GM23338 (cell line): ENCODE measurements around the gene EPHB2. TPM values are rescaled to one million over a fixed set of nuclear protein-coding genes. Genes with fewer than 3 reads are reported as not detected.

Source experiments
- ATAC-seq: fragments of 200-7000 bp; cut with Tn5 transposase; 3 replicates; pipeline ENCODE4 v1.9.1; 2020
- DNase-seq: peaks from one replicate; pipeline ENCODE4 v3.0.0-alpha.2; 2015; ENCODE audit warnings: low spot score
- H2AFZ ChIP-seq: fragments of 200-600 bp; sonication (generic); 2 replicates; pipeline ENCODE4 v1.8.0; 2016; ENCODE audit warnings: antibody characterized with exemption, mild to moderate bottlenecking, moderate library complexity
- H3F3A ChIP-seq: fragments of 200-600 bp; sonication (generic); replicated peaks from 2 replicates; pipeline ENCODE4 v1.8.0; 2017; ENCODE audit warnings: antibody characterized with exemption, mixed run types, low read depth
- H3K27ac ChIP-seq: fragments of 200-600 bp; sonication (generic); 2 replicates; pipeline ENCODE4 v1.6.1; 2016; ENCODE audit warnings: low read depth
- H3K27me3 ChIP-seq: fragments of 200-600 bp; sonication (generic); 2 replicates; pipeline ENCODE4 v1.8.0; 2016; ENCODE audit warnings: mild to moderate bottlenecking, mixed run types, moderate library complexity; ENCODE audit not compliant: insufficient read depth
- H3K36me3 ChIP-seq: fragments of 200-600 bp; sonication (generic); 2 replicates; pipeline ENCODE4 v1.8.0; 2016; ENCODE audit warnings: mild to moderate bottlenecking; ENCODE audit not compliant: insufficient read depth
- H3K4me1 ChIP-seq: fragments of 200-600 bp; sonication (generic); 2 replicates; pipeline ENCODE4 v1.8.0; 2016; ENCODE audit warnings: mild to moderate bottlenecking, moderate library complexity; ENCODE audit not compliant: insufficient read depth
- H3K4me2 ChIP-seq: fragments of 200-600 bp; sonication (generic); 2 replicates; pipeline ENCODE4 v1.7.1; 2017; ENCODE audit warnings: mixed run types
- H3K4me3 ChIP-seq: fragments of 200-600 bp; sonication (generic); 2 replicates; pipeline ENCODE4 v1.6.1; 2016; ENCODE audit warnings: mixed run types
- H3K79me2 ChIP-seq: fragments of 200-600 bp; sonication (generic); replicated peaks from 2 replicates; pipeline ENCODE4 v1.8.0; 2017; ENCODE audit warnings: mild to moderate bottlenecking; ENCODE audit not compliant: insufficient read depth
- H3K9me2 ChIP-seq: fragments of 200-600 bp; sonication (generic); 2 replicates; pipeline ENCODE4 v1.8.0; 2017; ENCODE audit not compliant: insufficient read depth
- H4K20me1 ChIP-seq: fragments of 200-600 bp; sonication (generic); replicated peaks from 2 replicates; pipeline ENCODE4 v1.8.0; 2017; ENCODE audit warnings: mild to moderate bottlenecking; ENCODE audit not compliant: insufficient read depth
- H3K27ac Mint-ChIP-seq: 2 replicates; pipeline ENCODE4 v1.8.0; 2020; ENCODE audit warnings: inconsistent platforms, mild to moderate bottlenecking, moderate library complexity, mixed read lengths
- H3K27me3 Mint-ChIP-seq: 3 replicates; pipeline ENCODE4 v1.8.0; 2022; ENCODE audit warnings: low read depth, mild to moderate bottlenecking, moderate library complexity, mixed read lengths, inconsistent platforms; ENCODE audit not compliant: insufficient read depth, poor library complexity
- H3K36me3 Mint-ChIP-seq: 3 replicates; pipeline ENCODE4 v1.8.0; 2021; ENCODE audit warnings: low read depth, mild to moderate bottlenecking, inconsistent platforms, moderate library complexity, mixed read lengths
- H3K4me1 Mint-ChIP-seq: 3 replicates; pipeline ENCODE4 v1.8.0; 2020; ENCODE audit warnings: mild to moderate bottlenecking, inconsistent platforms, mixed read lengths
- H3K4me3 Mint-ChIP-seq: 3 replicates; pipeline ENCODE4 v1.8.0; 2021; ENCODE audit warnings: moderate library complexity, mild to moderate bottlenecking, inconsistent platforms, mixed read lengths
- H3K9me3 Mint-ChIP-seq: 3 replicates; pipeline ENCODE4 v1.8.0; 2020; ENCODE audit warnings: moderate library complexity, mild to moderate bottlenecking, inconsistent platforms, mixed read lengths
- CREB1 ChIP-seq: fragments of 250-450 bp; sonication (Bioruptor Pico); IDR thresholded peaks from 2 replicates; pipeline ENCODE4 v1.5.0; 2020; ENCODE audit warnings: low read depth, mild to moderate bottlenecking, moderate library complexity
- JUNB ChIP-seq: IDR thresholded peaks from one replicate; pipeline ENCODE4 v1.6.1; 2016; ENCODE audit warnings: antibody characterized with exemption; ENCODE audit not compliant: unreplicated experiment
- ZNF114 ChIP-seq: fragments of 250-450 bp; sonication (Bioruptor Pico); IDR thresholded peaks from 2 replicates; pipeline ENCODE4 v1.5.0; 2020; ENCODE audit warnings: mild to moderate bottlenecking, moderate library complexity
- polyA plus RNA-seq: library from polyadenylated mRNA; unstranded; fragments of >200 nt; fragmentation: Nextera tagmentation; extraction: Ambion mirVana; gene quantifications from 2 replicates; pipeline ENCODE4 v1.2.1, GENCODE V29; 2016
- total RNA-seq: library from RNA; depleted of rRNA; stranded (reverse); fragments of >200 nt; shearing (Covaris generic); gene quantifications from 2 replicates; pipeline ENCODE4 v1.2.3, GENCODE V29; 2014
- TF ChIP-seq, protein P1 (sequence below): IDR thresholded peaks from one replicate; pipeline ENCODE4 v1.6.1; 2018; ENCODE audit warnings: antibody characterized with exemption; ENCODE audit not compliant: unreplicated experiment
- TF ChIP-seq, protein P2 (sequence below), 2 experiments: fragments of 200-600 bp in 1 of 2; sonication (generic) in 1 of 2; conservative IDR thresholded peaks; 2 replicates each; pipeline versions ENCODE4 v1.5.1 to v1.6.1; 2016 to 2017; ENCODE audit warnings: antibody characterized with exemption in 2 of 2, low read depth in 2 of 2, mild to moderate bottlenecking in 2 of 2, moderate library complexity in 1 of 2
- TF ChIP-seq, protein P3 (sequence below): fragments of 250-450 bp; sonication (Bioruptor Pico); IDR thresholded peaks from 2 replicates; pipeline ENCODE4 v1.5.0; 2020; ENCODE audit warnings: mild to moderate bottlenecking, moderate library complexity

The EPHB2 gene
- total and polyA plus RNA-seq, 2 experiments from 2014 or later = 4.1 to 20.1 TPM

DNA sequence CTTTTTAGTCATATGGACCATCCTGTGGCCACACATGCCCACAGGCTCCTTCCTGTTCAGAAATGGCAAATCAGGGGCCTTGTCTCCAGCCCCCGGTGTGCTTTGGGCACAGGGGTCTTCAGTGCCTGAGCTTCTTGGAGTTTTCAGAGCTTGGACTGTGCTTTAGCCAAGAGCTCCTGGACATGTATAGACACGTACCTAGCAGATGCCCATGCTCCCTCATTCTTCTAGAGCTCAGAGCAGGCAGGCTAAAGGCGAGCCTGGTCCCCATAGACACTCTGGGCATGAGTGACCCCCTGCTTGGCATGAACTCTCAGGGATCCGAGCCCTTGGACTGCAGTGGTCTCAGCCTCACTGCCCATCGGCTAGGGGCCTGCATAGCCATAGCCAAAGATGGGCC is 106.8 kb downstream of the EPHB2 start (continued):
- TF ChIP-seq, protein P1, sequence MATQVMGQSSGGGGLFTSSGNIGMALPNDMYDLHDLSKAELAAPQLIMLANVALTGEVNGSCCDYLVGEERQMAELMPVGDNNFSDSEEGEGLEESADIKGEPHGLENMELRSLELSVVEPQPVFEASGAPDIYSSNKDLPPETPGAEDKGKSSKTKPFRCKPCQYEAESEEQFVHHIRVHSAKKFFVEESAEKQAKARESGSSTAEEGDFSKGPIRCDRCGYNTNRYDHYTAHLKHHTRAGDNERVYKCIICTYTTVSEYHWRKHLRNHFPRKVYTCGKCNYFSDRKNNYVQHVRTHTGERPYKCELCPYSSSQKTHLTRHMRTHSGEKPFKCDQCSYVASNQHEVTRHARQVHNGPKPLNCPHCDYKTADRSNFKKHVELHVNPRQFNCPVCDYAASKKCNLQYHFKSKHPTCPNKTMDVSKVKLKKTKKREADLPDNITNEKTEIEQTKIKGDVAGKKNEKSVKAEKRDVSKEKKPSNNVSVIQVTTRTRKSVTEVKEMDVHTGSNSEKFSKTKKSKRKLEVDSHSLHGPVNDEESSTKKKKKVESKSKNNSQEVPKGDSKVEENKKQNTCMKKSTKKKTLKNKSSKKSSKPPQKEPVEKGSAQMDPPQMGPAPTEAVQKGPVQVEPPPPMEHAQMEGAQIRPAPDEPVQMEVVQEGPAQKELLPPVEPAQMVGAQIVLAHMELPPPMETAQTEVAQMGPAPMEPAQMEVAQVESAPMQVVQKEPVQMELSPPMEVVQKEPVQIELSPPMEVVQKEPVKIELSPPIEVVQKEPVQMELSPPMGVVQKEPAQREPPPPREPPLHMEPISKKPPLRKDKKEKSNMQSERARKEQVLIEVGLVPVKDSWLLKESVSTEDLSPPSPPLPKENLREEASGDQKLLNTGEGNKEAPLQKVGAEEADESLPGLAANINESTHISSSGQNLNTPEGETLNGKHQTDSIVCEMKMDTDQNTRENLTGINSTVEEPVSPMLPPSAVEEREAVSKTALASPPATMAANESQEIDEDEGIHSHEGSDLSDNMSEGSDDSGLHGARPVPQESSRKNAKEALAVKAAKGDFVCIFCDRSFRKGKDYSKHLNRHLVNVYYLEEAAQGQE = no peak

DNA sequence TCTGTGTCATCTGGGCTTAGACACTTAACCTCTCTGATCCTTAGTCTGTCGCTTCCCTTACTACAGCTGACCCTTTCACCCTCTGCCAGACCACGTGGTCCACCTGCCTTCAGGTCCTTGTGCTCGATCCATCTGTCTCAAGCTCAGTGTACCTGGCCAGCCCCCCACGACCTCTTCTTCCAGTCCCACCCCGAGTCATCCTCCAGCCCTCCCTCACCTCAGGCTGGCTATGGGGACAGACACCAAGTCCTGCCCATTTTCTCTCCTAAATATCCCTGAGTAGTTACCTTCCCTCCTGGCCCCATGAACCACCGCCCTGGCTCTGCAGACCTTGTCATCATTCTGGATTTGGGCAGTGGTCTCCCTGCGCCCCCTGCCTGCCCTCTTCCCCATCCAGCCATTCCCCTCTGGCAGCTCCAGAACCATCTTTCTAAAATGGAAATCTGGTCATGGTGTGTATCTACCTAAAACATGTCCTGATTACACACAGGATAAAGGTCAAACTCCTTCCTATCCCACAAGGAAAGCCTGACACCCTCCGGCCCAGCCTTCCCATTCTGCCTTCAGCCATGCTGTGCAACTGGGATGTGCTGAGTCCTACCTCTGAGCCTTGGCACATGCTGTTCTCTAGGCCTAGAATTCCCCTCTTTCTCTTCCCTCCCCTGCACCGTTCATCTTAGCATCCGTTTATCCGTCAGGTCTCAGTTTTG is 107.6 kb downstream of the EPHB2 start:
- Mint-ChIP-seq H3K27ac (peak overlapping the region; percentile 69), H3K4me3 (no peak overlapping the region), H3K36me3 (no peaks in the 10 kb centered on the region), H3K9me3 (no peaks in the 10 kb centered on the region; the same call in 2 of the 3 replicates), H3K4me1 (peaks cover 12% of the 10 kb centered on the region), H3K27me3 (peaks cover 3% of the 10 kb centered on the region)
- no peaks in the 10 kb centered on the region for H3K4me1 ChIP-seq
- no peak for DNase-seq
- H3K4me3 ChIP-seq = no peak overlapping the region
- no peaks in the 10 kb centered on the region for H4K20me1 ChIP-seq
- no peak overlapping the region for H3K27ac ChIP-seq
- H3F3A ChIP-seq = no peaks in the 10 kb centered on the region
- ATAC-seq = no peak
- H2AFZ ChIP-seq = no peak overlapping the region
- no peaks in the 10 kb centered on the region for H3K36me3 ChIP-seq
- H3K4me2 ChIP-seq = no peak overlapping the region
- TF ChIP-seq, protein P2, sequence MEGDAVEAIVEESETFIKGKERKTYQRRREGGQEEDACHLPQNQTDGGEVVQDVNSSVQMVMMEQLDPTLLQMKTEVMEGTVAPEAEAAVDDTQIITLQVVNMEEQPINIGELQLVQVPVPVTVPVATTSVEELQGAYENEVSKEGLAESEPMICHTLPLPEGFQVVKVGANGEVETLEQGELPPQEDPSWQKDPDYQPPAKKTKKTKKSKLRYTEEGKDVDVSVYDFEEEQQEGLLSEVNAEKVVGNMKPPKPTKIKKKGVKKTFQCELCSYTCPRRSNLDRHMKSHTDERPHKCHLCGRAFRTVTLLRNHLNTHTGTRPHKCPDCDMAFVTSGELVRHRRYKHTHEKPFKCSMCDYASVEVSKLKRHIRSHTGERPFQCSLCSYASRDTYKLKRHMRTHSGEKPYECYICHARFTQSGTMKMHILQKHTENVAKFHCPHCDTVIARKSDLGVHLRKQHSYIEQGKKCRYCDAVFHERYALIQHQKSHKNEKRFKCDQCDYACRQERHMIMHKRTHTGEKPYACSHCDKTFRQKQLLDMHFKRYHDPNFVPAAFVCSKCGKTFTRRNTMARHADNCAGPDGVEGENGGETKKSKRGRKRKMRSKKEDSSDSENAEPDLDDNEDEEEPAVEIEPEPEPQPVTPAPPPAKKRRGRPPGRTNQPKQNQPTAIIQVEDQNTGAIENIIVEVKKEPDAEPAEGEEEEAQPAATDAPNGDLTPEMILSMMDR (conservative IDR thresholded peaks at IDR 0.05; ENCODE audit: low read depth in 2 of 2) = peak; percentile 20 to 47; a peak in 3 of 4 replicates
- no peak for TF ChIP-seq ZNF114
- no peaks in the 10 kb centered on the region for H3K79me2 ChIP-seq
- no peaks in the 10 kb centered on the region for H3K27me3 ChIP-seq
- no peaks in the 10 kb centered on the region for H3K9me2 ChIP-seq

DNA sequence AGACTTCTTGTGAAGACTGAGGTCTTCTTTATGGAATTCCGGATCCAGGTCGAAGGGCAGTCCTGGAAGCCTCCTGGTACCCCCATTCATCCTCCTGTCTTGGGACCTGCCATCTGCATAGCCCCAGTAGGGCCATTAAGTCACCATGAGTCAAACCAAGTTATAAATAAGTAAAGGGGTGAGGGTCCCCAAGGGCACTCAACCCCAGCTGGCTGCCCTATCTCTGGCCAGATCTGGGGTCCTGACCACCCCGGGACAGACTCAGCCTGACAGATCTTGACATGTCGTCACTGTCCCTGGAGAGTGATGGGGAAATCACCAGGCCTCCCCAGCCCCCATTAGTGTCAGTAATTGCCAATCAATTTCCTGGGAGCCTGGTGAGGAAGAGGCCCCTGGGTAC is 108.7 kb downstream of the EPHB2 start:
- H3K36me3 ChIP-seq = no peaks in the 10 kb centered on the region
- H3K9me2 ChIP-seq = no peaks in the 10 kb centered on the region
- peaks cover 12% of the 10 kb centered on the region for H3K4me1 Mint-ChIP-seq
- peaks cover 3% of the 10 kb centered on the region for H3K27me3 Mint-ChIP-seq
- H3K4me3 ChIP-seq = no peak overlapping the region
- H3K4me1 ChIP-seq = no peaks in the 10 kb centered on the region
- no peak overlapping the region for H3K4me3 Mint-ChIP-seq
- H3K9me3 Mint-ChIP-seq = no peaks in the 10 kb centered on the region; the same call in 2 of the 3 replicates
- no peak for ATAC-seq
- DNase-seq = no peak
- no peak overlapping the region for H3K4me2 ChIP-seq
- H4K20me1 ChIP-seq = no peaks in the 10 kb centered on the region
- H3K27me3 ChIP-seq = no peaks in the 10 kb centered on the region
- H3K27ac ChIP-seq = no peak overlapping the region
- no peak overlapping the region for H3K27ac Mint-ChIP-seq
- H3K79me2 ChIP-seq = no peaks in the 10 kb centered on the region
- no peak overlapping the region for H2AFZ ChIP-seq
- H3K36me3 Mint-ChIP-seq = no peaks in the 10 kb centered on the region
- H3F3A ChIP-seq = no peaks in the 10 kb centered on the region
- TF ChIP-seq JUNB = no peak
- no peak for TF ChIP-seq CREB1 (CRISPR knock-in tag)
- TF ChIP-seq, protein P3, sequence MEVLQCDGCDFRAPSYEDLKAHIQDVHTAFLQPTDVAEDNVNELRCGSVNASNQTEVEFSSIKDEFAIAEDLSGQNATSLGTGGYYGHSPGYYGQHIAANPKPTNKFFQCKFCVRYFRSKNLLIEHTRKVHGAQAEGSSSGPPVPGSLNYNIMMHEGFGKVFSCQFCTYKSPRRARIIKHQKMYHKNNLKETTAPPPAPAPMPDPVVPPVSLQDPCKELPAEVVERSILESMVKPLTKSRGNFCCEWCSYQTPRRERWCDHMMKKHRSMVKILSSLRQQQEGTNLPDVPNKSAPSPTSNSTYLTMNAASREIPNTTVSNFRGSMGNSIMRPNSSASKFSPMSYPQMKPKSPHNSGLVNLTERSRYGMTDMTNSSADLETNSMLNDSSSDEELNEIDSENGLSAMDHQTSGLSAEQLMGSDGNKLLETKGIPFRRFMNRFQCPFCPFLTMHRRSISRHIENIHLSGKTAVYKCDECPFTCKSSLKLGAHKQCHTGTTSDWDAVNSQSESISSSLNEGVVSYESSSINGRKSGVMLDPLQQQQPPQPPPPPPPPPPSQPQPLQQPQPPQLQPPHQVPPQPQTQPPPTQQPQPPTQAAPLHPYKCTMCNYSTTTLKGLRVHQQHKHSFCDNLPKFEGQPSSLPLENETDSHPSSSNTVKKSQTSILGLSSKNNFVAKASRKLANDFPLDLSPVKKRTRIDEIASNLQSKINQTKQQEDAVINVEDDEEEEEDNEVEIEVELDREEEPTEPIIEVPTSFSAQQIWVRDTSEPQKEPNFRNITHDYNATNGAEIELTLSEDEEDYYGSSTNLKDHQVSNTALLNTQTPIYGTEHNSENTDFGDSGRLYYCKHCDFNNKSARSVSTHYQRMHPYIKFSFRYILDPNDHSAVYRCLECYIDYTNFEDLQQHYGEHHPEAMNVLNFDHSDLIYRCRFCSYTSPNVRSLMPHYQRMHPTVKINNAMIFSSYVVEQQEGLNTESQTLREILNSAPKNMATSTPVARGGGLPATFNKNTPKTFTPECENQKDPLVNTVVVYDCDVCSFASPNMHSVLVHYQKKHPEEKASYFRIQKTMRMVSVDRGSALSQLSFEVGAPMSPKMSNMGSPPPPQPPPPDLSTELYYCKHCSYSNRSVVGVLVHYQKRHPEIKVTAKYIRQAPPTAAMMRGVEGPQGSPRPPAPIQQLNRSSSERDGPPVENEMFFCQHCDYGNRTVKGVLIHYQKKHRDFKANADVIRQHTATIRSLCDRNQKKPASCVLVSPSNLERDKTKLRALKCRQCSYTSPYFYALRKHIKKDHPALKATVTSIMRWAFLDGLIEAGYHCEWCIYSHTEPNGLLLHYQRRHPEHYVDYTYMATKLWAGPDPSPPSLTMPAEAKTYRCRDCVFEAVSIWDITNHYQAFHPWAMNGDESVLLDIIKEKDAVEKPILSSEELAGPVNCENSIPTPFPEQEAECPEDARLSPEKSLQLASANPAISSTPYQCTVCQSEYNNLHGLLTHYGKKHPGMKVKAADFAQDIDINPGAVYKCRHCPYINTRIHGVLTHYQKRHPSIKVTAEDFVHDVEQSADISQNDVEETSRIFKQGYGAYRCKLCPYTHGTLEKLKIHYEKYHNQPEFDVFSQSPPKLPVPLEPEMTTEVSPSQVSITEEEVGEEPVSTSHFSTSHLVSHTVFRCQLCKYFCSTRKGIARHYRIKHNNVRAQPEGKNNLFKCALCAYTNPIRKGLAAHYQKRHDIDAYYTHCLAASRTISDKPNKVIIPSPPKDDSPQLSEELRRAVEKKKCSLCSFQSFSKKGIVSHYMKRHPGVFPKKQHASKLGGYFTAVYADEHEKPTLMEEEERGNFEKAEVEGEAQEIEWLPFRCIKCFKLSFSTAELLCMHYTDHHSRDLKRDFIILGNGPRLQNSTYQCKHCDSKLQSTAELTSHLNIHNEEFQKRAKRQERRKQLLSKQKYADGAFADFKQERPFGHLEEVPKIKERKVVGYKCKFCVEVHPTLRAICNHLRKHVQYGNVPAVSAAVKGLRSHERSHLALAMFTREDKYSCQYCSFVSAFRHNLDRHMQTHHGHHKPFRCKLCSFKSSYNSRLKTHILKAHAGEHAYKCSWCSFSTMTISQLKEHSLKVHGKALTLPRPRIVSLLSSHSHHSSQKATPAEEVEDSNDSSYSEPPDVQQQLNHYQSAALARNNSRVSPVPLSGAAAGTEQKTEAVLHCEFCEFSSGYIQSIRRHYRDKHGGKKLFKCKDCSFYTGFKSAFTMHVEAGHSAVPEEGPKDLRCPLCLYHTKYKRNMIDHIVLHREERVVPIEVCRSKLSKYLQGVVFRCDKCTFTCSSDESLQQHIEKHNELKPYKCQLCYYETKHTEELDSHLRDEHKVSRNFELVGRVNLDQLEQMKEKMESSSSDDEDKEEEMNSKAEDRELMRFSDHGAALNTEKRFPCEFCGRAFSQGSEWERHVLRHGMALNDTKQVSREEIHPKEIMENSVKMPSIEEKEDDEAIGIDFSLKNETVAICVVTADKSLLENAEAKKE (CRISPR knock-in tag) = no peak
- TF ChIP-seq ZNF114 = no peak
